Effector memory CD8-positive, alpha-beta T cell (primary cell): ENCODE results near the gene DNM3.
"Not testable (repeated sequence)": the region's sequence is repeated elsewhere in the genome, so short reads cannot be mapped to it uniquely, and the experiment has no call there.

Experiments
- ATAC-seq: fragments of 150-1000 bp; cut with Tn5 transposase; replicated peaks from 2 replicates; pipeline ENCODE4 v1.10.0; 2021; ENCODE audit warnings: mild to moderate bottlenecking, moderate library complexity
- DNase-seq, 3 experiments: peaks; one replicate each; pipeline ENCODE4 v3.0.0; 2021
- H3K27ac Mint-ChIP-seq, 2 donors: one replicate each; pipeline ENCODE4 v1.8.0; 2022; ENCODE audit warnings: mild to moderate bottlenecking in 2 of 2, mixed read lengths in 2 of 2, moderate library complexity in 2 of 2
- H3K27me3 Mint-ChIP-seq, 2 donors: one replicate each; pipeline ENCODE4 v1.8.0; 2022; ENCODE audit warnings: mixed read lengths in 2 of 2
- H3K36me3 Mint-ChIP-seq: one replicate; pipeline ENCODE4 v1.8.0; 2022; ENCODE audit warnings: mild to moderate bottlenecking, moderate library complexity, mixed read lengths; ENCODE audit not compliant: insufficient read depth
- H3K4me1 Mint-ChIP-seq, 2 donors: one replicate each; pipeline ENCODE4 v1.8.0; 2022; ENCODE audit warnings: low read depth in 2 of 2, mixed read lengths in 2 of 2
- H3K4me3 Mint-ChIP-seq, 2 donors: one replicate each; pipeline ENCODE4 v1.8.0; 2022; ENCODE audit warnings: mild to moderate bottlenecking in 2 of 2, mixed read lengths in 2 of 2, moderate library complexity in 2 of 2
- H3K9me3 Mint-ChIP-seq, 2 donors: one replicate each; pipeline ENCODE4 v1.8.0; 2022; ENCODE audit warnings: mixed read lengths in 2 of 2
- total RNA-seq, 9 experiments: gene quantifications; one replicate each; lab custom pipeline; 2026; lab: John Stamatoyannopoulos, UW

DNM3 gene
- total RNA-seq, result 0.67 to 9.9 (median 2.9) reads per million in 9 experiments

DNA sequence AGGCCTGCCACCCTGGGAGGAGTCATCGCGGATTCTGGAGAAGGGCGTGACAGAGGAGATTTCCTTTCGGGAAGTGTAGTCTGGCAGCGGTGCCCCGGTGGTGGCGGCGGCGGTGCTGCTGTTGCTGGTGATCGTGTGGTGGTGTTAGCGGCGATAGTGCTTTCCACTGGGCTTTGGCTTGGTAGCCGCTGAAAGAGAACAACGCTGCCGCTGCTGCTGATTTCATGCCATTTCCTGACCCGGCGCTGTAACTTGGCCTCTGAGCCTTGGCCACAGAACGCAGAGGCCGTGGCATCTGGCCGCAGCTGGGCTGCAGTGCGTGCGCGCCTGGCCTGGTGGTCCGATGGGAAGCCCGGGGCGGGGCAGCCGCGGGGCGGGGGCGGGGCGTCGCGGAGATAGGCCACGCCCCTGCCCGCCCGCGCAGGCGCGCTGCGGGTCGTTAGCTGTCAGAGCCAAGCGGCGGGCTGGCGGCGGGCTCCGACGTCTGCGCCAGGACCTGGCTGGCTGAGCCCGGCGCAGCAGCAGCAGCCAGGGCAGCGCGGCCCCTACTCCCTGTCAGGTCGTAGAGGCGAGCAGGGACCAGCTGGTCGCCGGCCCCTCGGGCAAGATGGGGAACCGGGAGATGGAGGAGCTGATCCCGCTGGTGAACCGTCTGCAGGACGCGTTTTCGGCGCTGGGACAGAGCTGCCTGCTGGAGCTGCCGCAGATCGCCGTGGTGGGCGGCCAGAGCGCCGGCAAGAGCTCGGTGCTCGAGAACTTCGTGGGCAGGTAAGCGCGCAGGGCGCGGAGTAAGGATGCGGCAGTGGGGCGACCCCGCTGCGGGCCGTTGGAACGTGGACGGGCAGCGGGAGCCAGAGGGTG, at the start of gene DNM3:
Gene DNM3, plus strand, starts transcription at position 449 of the 861 bp plus-strand sequence. Its CDS starts 159 bp downstream, at position 608.
- ATAC-seq, result peak; percentile 94
- Mint-ChIP-seq H3K4me3 (peak within 1 kb of the TSS; percentile 83 to 89), H3K27ac (peak within 1 kb of the TSS; percentile 82 to 86), H3K9me3 (no peaks in the 10 kb centered on the region), H3K4me1 (peaks cover 12 to 17% of the 10 kb centered on the region in 2 donors), H3K27me3 (peaks cover 21 to 25% of the 10 kb centered on the region in 2 donors), H3K36me3 (peaks cover 7% of the 10 kb centered on the region)
- peak; percentile 63 to 79 (median 74) for DNase-seq

DNA sequence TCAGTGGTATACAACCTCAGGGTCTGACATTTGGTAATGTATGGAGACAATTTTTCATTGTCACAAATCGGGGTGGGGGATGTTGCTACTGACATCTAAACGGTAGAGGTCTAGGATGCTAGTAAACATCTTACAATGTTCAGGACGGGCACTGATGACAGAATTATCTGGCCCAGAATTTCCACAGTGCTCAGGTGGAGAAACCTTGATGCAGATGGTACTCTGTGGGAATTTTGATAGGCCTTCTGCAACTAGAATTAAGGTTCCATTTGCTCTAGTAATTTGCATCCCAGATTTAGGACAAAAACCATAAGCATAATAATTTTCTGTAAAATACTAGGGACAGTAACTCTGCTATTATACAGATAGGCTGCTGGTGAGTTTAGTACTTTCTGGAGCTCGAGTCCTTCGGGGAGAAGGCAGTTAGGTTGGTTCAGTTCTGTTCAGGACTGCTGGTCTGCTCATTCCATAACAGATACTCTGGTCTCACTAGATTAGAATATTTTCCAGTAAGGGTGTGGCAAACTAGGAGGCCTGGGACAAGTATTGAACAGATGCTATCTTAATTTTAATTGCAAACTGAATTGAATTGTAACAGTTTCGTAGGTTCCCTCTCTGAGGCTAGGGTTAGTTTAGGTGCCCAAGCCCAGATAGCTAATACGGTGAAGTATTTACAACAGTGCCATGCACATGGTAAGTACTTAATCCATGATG, 48.5 kb upstream of the DNM3 start:
- H3K27ac Mint-ChIP-seq, result peak overlapping the region in 1 of 2 donors; percentile 18
- H3K27me3 Mint-ChIP-seq, result no peaks in the 10 kb centered on the region
- ATAC-seq (no peak), DNase-seq (no peak)
- no peaks in the 10 kb centered on the region for H3K9me3 Mint-ChIP-seq
- H3K36me3 Mint-ChIP-seq, result peaks cover 55% of the 10 kb centered on the region
- H3K4me3 Mint-ChIP-seq, result no peak overlapping the region
- H3K4me1 Mint-ChIP-seq, result peaks cover 10 to 18% of the 10 kb centered on the region in 2 donors

DNA sequence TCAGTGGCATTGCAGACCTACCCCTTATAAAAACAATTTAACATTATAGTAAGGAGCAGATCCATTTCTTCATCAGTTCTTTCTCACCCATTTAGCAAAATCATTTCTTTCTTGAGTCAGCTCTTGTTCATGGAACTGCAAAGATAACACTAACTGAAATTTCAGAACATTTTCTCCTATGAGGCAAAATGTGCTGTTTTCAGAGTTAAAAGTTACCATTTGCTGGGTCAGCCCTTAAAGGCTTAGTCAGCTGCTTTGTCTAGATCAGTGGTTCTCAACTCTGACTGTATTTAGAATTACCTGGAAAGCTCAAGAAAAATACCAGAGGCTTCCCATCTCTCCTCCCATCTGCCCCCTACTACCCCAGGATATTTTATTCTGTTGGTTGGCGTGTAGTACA, 47.7 kb upstream of the DNM3 start:
- no peak for DNase-seq
- no peaks in the 10 kb centered on the region for H3K9me3 Mint-ChIP-seq
- peaks cover 58% of the 10 kb centered on the region for H3K36me3 Mint-ChIP-seq
- peak overlapping the region in 1 of 2 donors; percentile 79 for H3K27ac Mint-ChIP-seq
- no peak overlapping the region for H3K4me3 Mint-ChIP-seq
- H3K4me1 Mint-ChIP-seq, result peaks cover 8 to 14% of the 10 kb centered on the region in 2 donors
- ATAC-seq, result no peak
- H3K27me3 Mint-ChIP-seq, result no peaks in the 10 kb centered on the region

DNA sequence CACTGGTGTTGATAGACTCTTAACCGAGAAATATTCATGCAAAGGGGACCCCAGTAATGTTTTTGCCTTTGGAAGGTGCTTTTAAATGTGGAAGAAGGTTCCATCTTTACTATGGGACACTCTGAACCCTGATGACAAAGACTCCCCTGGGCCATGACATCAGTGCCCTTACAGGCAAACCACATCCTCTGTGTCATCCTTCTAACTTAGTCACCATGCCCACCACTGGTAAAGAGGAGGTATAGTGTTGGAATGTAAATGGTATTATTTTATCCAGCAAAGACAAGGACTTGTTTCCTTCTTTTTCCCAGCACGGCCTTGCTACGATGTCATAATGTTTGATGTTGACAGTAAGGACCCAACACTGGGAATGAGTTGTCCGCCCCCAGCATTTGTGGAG, 47.2 kb upstream of the DNM3 start:
- peak; percentile 99 for ATAC-seq
- DNase-seq, result no peak
- Mint-ChIP-seq H3K4me3 (no peak overlapping the region), H3K27ac (peak overlapping the region; percentile 62 to 79), H3K4me1 (peaks cover 8 to 14% of the 10 kb centered on the region in 2 donors), H3K27me3 (no peaks in the 10 kb centered on the region), H3K36me3 (peaks cover 53% of the 10 kb centered on the region), H3K9me3 (no peaks in the 10 kb centered on the region)

DNA sequence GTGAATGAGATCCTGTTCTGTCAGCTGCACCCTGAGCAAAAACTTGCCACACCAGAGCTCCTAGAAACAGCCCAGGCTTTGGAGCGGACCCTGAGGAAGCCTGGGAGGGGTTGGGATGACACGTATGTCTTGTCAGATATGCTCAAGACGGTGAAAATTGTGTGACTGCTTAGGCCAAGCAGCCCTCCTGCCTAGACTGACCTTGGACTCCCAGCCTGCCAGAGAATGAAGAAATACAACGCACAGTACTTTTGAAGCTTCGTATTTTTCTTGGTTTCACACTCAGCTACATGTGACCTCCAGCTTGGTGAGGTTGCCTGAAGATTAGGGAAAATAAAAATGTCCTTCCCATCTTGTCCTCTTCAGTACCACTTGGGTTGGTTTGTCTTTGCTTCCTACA, 44.7 kb upstream of the DNM3 start:
- peaks cover 6 to 9% of the 10 kb centered on the region in 2 donors for H3K4me1 Mint-ChIP-seq
- H3K36me3 Mint-ChIP-seq, result peaks cover 34% of the 10 kb centered on the region
- H3K27ac Mint-ChIP-seq, result no peak overlapping the region
- H3K9me3 Mint-ChIP-seq, result no peaks in the 10 kb centered on the region
- ATAC-seq (no peak), DNase-seq (no peak)
- no peaks in the 10 kb centered on the region for H3K27me3 Mint-ChIP-seq
- no peak overlapping the region for H3K4me3 Mint-ChIP-seq

DNA sequence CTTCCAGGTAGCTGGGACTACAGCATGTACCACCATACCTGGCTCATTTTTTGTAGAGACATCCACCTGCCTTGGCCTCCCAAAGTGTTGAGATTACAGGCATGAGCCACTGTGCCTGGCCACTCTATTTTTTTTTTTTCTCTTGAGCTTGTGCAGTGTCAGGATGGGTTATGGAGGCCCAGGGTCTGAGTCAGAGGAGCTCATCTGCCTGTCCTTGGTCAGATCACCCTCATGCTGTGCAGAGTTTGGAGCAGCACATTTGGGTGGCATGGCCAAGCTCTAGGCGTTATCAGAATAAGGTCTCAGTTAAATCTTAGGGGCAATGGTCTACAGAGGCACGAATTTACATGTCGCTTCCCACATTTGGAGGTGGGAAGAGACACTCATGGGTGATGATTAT, 43.0 kb upstream of the DNM3 start:
- no peak for ATAC-seq
- no peak for DNase-seq
- Mint-ChIP-seq H3K27ac (no peak overlapping the region), H3K27me3 (no peaks in the 10 kb centered on the region), H3K36me3 (peaks cover 33% of the 10 kb centered on the region), H3K4me1 (peaks cover 6 to 9% of the 10 kb centered on the region in 2 donors), H3K4me3 (no peak overlapping the region), H3K9me3 (no peaks in the 10 kb centered on the region)

DNA sequence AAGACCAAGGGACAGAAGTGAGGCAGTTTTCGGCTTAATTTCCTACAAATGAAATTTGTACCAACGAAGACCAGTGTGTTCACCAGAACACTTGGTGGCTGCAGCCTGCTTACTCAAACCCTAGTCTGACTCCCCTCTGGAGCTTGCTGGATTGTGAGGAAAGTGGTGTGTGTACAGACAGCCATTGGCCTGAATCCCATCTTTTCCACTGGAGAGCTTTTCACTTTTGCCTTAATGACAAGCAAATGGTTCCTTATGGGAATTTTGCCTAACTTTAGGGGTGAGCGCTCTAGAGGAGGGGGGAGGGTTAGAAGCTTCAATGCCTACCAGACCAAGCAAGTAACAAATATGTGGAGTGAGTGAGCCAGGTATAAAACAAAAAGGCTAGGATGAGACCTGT, 42.5 kb upstream of the DNM3 start:
- ATAC-seq (no peak), DNase-seq (no peak)
- Mint-ChIP-seq H3K4me3 (no peak overlapping the region), H3K27me3 (no peaks in the 10 kb centered on the region), H3K27ac (no peak overlapping the region), H3K4me1 (peaks cover 6% of the 10 kb centered on the region in 2 donors), H3K36me3 (peaks cover 33% of the 10 kb centered on the region), H3K9me3 (no peaks in the 10 kb centered on the region)

DNA sequence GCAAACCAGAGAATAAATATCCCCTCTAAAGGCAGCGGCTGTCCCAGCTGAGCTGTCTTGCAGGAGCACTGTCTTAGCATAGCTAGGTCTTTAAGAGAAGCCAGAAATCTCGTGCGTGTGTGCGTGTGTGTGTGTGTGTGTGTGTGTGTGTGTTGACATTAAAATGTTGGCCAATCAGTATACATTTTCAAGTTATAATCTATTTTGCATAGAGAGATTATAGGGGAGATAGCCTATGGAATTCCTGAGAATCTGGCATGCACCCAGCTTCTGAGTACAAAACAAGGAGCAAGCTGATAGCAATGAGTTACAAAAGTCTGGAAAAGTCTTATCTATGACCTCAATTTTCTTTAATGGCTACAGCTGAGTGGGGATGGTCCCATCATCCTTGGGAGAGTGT, 42.1 kb upstream of the DNM3 start:
- no peaks in the 10 kb centered on the region for H3K9me3 Mint-ChIP-seq
- H3K4me3 Mint-ChIP-seq, result no peak overlapping the region
- H3K27me3 Mint-ChIP-seq, result no peaks in the 10 kb centered on the region
- ATAC-seq (no peak), DNase-seq (no peak)
- peak overlapping the region in 1 of 2 donors; percentile 20 for H3K27ac Mint-ChIP-seq
- peaks cover 30% of the 10 kb centered on the region for H3K36me3 Mint-ChIP-seq
- H3K4me1 Mint-ChIP-seq, result peaks cover 2% of the 10 kb centered on the region in 2 donors

DNA sequence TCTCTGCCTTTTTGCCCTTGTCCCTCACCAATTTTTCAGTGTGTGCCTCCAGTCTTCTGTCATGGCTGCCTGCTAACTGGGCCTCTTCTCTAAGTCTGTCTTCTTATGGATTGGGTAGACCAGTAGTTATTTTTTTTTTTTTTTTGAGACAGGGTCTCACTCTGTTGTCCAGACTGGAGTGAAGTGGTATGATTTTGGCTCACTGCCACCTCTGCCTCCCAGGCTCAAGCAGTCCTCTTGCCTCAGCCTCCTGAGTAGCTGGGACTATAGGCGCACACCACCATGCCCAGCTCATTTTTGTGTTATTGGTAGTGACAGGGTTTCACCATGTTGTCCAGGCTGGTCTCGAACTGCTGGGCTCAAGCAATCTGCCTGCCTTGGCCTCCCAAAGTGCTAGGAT, 41.6 kb upstream of the DNM3 start:
- H3K27me3 Mint-ChIP-seq, H3K9me3 Mint-ChIP-seq, H3K4me3 Mint-ChIP-seq, ATAC-seq, DNase-seq, H3K4me1 Mint-ChIP-seq: not testable (repeated sequence)
- peaks cover 25% of the 10 kb centered on the region for H3K36me3 Mint-ChIP-seq
- peak overlapping the region; percentile 15 to 20 for H3K27ac Mint-ChIP-seq

DNA sequence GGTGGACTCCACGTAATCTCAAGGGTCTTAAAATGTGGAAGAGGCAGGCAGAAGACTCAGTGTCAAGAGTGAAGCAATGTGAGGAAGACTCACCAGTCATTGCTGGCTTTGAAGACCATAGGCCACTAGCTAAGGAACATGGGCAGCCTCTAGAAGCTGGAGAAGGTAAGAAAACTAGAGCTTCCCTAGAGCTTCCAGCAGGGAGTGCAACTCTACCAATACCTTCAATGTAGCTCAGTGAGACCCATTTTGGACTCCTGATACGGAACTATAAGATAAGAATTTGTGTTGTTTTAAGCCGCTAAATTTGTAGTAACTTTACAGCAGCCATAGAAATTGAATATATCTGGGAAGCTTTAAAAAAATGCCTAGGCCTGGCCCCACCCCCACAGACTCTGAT, 41.0 kb upstream of the DNM3 start:
- Mint-ChIP-seq H3K9me3 (no peaks in the 10 kb centered on the region), H3K4me1 (peaks cover 2 to 3% of the 10 kb centered on the region in 2 donors), H3K27me3 (no peaks in the 10 kb centered on the region), H3K27ac (peak overlapping the region; percentile 15 to 20), H3K36me3 (peaks cover 23% of the 10 kb centered on the region), H3K4me3 (no peak overlapping the region)
- no peak for ATAC-seq
- DNase-seq, result no peak

DNA sequence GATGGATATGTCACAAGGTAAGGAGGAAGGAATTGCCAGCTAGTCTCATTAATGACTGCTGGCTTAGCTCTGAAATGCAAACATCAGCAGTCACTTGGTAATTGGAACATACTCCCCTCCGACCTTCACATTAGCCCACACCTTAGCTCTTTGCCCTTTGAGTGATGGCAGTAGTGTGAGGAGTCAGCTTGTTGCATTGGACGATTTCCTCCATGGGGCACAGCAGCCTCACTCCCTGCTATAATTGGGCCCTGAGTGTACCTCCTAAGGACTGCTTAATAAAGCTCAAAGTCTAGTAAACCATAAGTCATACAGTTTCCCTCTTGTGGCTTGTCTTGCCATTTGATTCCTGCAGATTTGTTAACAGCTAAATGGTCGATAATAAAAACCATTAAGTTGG, 40.4 kb upstream of the DNM3 start:
- ATAC-seq, result no peak
- no peak overlapping the region for H3K27ac Mint-ChIP-seq
- no peaks in the 10 kb centered on the region for H3K9me3 Mint-ChIP-seq
- no peaks in the 10 kb centered on the region for H3K27me3 Mint-ChIP-seq
- H3K4me3 Mint-ChIP-seq, result no peak overlapping the region
- peaks cover 22% of the 10 kb centered on the region for H3K36me3 Mint-ChIP-seq
- H3K4me1 Mint-ChIP-seq, result peaks cover 6 to 8% of the 10 kb centered on the region in 2 donors
- DNase-seq, result no peak

DNA sequence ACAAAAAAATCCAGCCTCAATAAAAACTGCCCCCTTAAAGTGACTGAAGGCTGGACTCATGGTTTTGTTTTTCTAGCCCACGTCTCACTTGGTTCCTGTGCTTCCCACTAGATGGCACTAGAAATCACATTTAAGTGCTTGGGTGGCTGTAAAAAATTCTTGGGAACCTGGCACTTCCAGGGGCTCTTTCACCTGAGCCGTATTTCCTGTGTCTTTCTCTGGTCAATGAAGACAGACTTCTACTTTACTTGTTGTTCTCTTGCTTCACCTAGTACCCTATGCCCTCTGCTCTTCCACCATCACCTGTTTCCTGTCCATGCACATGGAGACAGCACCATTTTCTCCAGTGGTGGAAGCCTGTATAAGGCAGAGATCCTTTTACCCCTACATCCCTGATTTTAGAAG, 39.8 kb upstream of the DNM3 start:
- no peak for DNase-seq

DNA sequence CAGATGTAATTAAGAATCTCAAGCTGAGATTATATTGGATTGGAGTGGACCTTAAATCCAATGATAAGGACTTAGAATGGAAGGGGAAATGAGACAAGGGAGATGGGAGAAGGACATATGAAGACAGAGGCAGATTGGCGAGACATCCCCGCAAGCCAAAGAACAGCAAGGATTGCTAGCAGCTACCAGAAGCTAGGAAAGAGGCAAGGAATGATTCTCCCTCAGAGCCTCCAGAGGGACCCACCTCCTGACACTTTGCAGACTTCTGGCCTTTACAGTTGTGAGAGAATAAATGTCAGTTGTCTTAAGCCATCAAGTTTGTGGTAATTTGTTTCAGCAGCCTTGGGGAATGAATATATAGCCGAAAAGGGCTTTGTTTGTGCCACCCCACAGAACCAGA, 39.1 kb upstream of the DNM3 start:
- no peaks in the 10 kb centered on the region for H3K27me3 Mint-ChIP-seq
- H3K36me3 Mint-ChIP-seq, result peaks cover 9% of the 10 kb centered on the region
- peaks cover 10 to 11% of the 10 kb centered on the region in 2 donors for H3K4me1 Mint-ChIP-seq
- DNase-seq, result no peak
- no peak overlapping the region for H3K27ac Mint-ChIP-seq
- ATAC-seq, result no peak
- H3K9me3 Mint-ChIP-seq, result no peaks in the 10 kb centered on the region
- H3K4me3 Mint-ChIP-seq, result no peak overlapping the region

More for the DNA sequence above, 39.8 kb upstream of the DNM3 start:
- H3K36me3 Mint-ChIP-seq, result peaks cover 16% of the 10 kb centered on the region
- H3K9me3 Mint-ChIP-seq, result no peaks in the 10 kb centered on the region
- no peak overlapping the region for H3K4me3 Mint-ChIP-seq
- peaks cover 8% of the 10 kb centered on the region in 2 donors for H3K4me1 Mint-ChIP-seq
- H3K27ac Mint-ChIP-seq, result no peak overlapping the region
- ATAC-seq, result no peak
- H3K27me3 Mint-ChIP-seq, result no peaks in the 10 kb centered on the region
